ENCODE results near the gene ATP12A.

DNA sequence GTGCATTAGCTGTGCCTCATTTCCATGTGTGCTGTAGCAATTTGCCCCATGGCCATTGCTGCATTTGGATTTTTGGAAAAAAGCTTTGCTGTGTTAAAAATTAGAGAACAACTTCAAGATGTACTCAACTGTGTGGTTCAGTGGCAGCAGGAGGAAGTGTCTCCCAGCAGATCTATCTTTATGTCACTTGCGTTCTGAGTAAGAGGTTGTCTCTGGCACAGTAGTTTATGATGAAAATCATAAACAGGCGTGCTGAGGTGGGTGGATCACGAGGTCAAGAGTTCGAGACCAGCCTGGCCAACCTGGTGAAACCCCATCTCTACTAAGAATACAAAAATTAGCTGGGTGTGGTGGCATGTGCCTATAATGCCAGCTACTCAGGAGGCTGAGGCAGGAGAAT is 54.7 kb downstream of the ATP12A start:
- TF ChIP-seq POLR2A (IDR thresholded peaks at IDR 0.05) = no peak
- TF ChIP-seq, protein P1, sequence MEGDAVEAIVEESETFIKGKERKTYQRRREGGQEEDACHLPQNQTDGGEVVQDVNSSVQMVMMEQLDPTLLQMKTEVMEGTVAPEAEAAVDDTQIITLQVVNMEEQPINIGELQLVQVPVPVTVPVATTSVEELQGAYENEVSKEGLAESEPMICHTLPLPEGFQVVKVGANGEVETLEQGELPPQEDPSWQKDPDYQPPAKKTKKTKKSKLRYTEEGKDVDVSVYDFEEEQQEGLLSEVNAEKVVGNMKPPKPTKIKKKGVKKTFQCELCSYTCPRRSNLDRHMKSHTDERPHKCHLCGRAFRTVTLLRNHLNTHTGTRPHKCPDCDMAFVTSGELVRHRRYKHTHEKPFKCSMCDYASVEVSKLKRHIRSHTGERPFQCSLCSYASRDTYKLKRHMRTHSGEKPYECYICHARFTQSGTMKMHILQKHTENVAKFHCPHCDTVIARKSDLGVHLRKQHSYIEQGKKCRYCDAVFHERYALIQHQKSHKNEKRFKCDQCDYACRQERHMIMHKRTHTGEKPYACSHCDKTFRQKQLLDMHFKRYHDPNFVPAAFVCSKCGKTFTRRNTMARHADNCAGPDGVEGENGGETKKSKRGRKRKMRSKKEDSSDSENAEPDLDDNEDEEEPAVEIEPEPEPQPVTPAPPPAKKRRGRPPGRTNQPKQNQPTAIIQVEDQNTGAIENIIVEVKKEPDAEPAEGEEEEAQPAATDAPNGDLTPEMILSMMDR (IDR thresholded peaks at IDR 0.05) = no peak
